HG02763 (cell line): Measurements from ENCODE around the gene IL17RD.

ENCODE experiments used
- ATAC-seq: cut with Tn5 transposase; IDR thresholded peaks from one replicate; pipeline ENCODE4 v1.9.1; 2021; ENCODE audit warnings: mild to moderate bottlenecking, moderate library complexity; ENCODE audit not compliant: unreplicated experiment

IL17RD gene

DNA sequence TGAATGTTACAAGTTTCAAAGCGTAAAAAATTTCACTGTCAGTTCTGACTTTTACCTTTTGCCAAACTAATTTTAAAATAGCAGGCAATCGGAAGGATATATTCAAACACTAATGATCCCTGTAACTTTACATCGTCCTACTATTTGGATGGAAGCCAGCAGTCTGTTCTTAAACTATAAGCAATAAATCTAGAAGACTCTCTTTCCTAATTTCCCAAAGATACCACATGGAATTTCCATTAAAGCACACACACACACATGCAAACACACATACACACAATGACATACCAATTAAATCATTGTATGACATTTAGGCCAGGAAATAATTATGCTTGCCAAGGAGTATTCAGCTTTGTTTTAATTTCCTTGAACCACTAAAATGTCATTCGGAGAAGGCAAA, 32.0 kb downstream of the IL17RD start:
- no peak for ATAC-seq

DNA sequence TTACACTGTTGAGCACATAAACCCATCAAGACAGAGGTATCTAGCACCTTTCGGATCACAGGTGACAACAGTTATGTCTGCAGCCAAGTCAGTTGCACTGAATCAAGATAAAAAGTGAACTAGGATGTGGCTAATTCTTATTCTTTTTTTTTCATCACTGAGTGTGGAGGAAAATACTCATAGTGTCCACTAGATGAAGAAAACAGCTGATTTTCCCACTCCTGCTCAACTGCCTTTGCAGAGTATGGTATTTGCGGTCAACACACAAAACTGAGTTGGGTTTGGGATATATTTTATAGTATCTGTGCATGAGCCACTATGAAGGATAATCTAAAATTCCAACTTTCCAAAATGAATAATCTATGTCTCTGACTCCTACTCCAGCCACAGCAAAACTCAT, 32.5 kb downstream of the IL17RD start:
- ATAC-seq: no peak

DNA sequence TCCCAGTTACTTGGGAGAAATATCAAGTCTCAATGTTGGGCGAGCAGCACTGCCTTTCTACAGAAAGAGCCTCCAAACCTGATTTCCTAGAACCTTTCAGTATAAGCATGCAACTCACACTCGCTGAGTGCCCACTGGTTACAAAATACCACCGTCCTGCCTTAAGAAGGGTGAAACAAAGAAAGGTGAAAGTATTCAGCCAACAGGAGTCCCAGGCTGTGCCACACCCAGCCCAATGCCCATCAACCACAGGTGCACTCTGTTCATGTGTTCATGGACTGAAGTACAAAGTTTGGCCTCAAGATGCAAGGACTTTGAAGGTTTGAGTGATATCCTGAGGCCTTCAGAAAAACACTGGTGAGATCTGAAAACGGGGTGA, 34.0 kb downstream of the IL17RD start:
- no peak for ATAC-seq

DNA sequence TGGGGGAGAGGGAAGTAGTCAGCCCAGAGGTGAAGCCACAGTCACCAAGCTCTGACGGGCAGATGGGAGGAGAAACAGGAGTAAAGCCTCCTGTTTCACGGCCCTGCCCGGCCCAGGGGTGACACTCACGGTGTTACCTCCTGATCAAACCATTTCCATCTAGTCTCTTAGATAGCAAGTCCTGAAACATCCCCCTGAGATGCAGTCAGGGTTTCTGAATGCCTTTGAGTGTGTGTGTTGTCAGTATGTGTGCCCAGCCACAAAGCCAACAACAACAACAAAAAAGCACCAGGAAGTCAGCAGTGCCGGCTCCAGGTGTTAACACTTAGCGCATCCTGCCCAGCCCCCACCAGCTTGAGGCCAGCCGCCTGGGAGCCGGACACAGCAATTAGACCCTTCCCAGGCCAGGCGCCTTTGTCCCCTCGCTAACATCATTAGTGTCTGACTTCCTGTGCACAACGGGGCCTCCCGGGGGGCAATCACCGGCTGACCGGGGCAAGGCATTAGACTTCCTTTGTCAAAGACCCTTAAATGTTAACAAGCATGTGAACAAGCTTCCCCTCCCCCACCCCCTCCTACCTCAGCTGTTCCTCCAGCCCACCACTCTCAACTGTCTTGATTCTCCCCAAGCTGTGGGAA, 34.5 kb downstream of the IL17RD start:
- ATAC-seq: no peak

DNA sequence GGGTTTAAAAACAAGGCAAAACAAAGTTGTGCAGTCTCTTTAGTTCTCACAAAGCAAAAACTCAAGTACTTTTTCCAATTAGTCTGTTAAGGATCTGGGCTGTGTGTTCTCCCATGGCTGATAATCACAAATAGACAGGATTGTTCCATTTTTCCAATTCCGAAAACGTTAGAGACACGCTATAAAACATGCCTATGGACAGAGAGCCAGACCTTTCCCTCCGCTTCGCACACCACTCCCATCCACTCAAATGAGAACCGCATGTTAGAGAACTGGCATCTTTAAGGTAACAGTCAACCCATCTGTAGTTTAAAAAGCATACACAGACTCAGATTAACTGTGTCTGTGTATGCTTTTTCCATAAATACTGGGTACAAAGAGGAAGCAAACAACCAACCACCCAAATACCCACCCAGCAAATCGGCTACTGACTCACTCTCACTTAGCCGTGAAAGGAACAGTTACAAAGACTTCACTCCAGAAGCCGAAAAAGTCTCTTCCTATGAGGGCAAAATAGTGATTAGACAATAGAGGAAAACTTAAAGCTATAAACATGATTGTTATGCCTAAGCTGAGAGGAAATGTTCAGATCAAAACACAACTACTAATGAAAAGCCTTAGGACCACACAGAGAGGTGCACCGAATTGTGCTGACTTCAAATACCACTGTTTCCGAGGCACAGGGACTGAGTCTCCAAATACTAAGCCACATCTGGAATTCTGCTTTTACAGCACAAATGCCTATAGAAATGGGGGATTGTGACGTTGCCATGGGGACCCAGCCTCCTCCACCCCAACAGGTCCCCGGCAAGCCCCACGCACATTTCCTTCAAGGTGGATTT, 36.1 kb downstream of the IL17RD start:
- no peak for ATAC-seq

DNA sequence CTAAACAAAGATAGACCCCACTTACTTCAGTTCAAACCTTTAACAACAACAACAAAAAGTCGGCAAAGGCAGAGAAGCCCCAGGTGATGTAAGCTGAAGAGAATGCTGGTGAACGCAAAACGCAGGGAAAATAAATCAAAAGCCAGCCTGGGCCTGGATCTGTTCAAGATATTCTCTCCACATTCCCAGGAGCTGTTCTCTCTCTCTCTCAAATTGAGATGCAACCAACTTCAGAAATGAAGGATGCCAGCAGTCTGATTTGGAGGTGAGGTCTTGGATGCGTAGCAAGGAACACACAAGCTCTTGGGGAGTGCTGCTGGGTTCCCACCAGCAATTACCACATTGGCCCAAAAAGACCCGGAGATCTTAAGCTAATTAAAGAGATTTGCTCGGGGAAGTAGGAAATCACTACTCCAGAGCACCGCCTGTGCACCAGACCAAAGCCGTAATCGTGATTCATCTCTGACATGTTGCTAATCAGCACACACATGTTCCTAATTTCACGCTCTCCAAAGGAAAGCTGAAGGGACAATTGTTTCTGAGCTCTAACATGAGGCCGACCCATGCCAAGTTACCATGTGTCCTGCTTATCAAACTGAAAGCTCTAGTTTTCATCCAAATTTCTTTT, 37.1 kb downstream of the IL17RD start:
- no peak for ATAC-seq

DNA sequence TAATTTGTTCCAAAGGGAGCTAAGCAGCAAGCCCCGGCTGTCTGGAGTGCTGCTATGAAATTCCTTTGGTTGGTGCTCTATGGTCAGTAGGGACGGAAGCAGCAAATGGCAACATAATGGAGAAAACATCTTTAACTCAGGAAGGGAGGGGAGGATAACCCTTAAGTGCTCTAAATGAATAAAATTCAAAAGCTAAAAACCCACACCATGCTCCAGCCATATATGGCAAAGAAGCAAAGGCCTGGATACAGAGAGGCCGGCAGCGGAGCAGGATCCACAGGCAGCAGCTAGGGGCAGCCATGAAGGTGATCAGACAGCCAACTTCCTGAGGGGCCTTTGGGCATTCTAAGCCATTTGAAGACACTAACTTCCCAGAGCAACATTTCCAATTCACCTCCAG, 38.9 kb downstream of the IL17RD start:
- ATAC-seq: no peak

DNA sequence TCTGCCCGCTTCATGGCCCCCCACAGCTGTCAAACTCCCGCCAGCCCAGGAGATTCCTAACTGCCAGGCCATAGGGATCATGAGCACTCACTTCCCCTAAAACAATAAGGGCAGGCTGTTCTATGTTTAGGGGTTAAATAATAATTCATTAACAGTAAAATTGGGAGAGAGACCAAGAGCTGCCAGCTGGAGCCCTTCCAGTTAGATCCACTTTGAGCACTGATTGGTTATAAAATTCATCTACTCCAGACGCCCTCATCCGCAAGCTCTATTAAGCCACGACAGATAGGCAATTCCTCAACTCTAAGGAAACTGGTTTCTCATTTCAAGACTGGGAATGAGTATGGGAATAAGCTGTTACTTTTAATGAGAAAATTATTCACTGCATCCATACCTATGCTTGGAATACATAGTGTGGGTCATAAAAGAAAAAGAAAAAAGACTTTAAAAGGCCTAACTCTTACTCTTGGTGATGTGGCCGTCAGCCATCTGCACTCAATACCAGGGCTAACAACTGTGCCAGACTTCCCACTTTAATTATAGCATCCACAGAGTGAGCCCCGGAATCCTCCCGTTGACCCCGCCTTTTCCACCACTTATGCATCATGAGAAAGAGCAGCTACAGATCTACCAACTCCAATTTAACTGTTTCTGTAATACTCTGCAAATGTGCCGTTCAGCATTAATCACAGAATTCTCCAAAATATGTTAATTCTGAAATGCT, 44.5 kb downstream of the IL17RD start:
- no peak for ATAC-seq

DNA sequence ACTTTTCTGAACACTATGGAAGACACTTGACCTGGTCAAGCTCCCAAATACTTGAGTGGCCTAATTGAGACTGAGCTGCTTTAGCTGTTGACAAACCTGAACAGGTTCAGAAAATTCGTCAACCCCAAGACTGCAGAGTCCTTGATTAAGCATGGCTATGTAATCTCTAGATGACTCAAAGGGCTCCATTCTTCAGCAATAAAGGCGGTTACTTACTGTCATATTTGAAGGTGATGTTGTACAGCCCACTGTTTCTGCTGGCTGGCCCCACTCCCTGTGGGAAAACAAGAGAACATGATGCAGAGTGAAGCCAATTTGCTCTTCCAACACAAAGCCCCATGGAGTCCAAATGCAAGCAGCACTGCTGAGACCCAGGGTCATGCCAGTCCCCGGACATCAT, 45.1 kb downstream of the IL17RD start:
- no peak for ATAC-seq

DNA sequence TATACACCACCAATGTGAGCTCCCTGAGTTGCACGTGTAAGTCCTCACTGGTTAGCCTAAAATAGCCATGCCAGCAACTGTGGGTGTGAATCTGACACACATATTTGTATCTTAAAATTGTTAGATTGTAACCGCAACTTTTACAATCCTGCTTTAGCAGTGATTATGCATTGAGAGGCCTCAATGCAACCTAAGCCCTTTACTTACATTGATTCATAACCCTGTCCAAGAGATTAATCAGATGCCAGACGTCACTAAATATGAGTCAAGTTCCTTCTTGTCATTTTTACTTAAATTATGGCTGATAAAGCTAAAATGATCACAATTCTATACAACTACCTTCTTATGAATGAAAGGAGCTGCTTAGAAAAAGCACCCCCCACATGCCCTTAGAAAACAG, 46.9 kb downstream of the IL17RD start:
- ATAC-seq: no peak

DNA sequence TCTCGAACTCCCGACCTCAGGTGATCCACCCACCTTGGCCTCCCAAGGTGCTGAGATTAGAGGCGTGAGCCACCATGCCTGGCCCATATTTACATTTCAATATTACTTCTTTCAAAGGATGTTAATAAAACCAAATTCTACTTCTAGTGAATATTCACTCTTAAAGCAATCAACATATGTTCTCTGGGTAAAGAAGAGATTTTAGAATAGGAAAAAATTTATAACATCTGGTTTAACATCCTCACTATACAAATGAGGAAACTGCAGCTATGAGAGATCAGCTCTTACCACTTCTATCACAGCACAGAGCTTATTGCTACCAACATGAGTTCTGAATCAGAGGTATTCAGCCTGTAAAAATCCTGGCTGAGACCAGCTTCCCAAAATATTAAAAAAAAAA, 48.7 kb downstream of the IL17RD start:
- ATAC-seq: no peak

DNA sequence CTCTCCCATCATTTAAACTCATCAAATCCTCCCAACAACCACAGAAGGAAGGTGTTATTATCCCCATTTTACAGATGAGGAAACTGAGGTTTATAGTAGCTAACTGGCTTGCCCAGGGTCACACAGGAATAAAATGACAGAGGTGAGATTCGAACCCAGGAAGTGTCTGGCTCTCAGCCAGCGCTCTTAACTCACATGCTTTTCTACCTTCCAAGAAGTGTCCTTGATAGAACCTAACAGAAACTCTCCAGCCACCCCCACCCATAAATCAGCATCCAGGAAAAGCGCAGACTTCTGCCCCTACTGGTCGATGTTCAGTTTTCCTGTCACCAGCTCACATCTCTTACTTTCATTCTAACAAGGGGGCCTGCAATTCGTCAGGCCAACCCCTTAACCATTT, 52.9 kb downstream of the IL17RD start:
- ATAC-seq: no peak

DNA sequence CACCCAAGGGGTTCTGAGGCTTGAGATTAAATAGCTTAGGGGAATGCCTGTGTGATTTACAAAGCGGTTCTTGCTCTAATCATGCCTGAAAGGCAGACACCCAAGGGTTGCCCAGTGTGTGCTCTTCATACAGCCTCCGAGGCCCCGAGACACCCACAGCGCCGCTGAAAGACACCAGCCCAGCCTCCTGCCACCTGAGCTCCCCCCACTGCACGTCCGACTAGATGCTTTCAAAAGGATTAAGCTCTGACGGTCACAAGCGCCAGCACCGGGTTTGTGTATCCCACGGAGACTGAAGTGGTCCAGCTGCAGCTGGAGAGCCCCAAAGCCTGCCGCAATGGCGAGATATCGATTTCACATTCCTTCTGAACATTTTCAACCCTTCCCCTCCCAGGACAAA, 54.4 kb downstream of the IL17RD start:
- ATAC-seq: no peak

DNA sequence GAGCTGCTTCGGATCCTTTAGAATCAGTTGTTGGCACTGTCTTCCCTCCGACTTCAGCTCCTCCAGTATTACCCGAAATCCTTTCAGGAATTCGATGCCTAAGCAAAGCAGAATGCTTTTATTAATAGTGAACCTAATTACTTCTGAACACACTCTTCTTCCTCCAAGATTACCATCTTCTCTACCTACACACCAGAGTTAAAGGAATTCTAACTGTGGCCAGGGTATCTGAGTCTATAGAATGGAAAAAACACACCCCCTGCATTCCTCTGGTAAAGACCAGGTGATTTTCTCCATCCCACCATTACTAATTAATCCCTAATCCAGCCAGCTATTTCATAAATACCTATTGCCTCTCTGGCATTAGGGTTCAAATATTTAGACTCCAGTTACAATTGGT, 54.9 kb downstream of the IL17RD start:
- ATAC-seq: no peak

DNA sequence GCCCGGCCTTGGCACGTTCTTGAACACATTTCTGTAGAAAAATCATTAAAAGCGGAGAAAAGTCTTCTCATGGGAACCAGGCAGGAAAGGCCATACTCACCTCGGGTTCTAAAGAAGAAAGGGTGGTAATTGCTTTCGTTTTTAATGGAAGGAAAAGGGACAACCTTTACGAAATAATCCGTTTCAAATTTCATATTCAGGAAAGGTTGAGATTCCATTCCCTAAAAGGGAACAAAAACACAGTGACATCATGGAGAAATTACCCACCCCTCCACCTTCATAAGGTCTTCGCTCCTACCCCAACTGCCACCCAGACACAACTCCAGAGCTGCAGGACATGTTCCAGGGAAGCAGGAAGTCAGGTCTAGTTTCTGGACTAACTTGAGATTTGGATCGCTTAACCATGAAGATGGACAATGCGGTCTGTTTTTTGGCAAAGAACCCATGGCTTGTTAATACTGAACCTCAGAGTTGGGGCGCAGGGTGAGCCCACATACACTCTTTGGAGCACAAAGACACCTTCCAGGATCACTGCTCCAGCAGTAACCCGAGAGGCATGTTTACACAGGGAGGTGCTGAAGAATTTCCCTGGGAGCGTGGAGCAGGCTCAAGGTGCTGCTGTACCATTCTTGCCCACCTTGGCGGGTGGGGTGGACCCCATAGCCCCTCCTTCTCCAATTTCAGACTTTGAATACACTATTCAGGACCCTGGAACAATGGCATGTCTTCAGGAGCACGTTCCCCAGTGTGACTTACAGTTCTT, 55.5 kb downstream of the IL17RD start:
- ATAC-seq: no peak

DNA sequence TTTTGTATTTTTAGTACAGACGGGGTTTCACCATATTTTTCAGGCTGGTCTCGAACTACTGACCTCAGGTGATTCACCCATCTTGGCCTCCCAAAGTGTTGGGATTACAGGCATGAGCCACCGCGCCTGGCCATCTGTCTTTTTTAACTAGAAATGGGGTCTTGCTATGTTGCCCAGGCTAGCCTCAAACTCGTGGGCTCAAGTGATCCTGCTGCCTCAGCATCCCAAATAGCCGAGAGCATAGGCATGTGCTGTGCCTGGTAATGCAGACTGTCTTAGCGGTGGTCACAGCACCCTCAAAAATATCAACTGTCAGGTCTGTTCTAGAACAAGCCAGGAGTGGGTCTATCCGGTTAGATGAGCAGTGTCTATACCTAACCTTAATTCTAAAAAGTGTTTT, 56.5 kb downstream of the IL17RD start:
- ATAC-seq: no peak

DNA sequence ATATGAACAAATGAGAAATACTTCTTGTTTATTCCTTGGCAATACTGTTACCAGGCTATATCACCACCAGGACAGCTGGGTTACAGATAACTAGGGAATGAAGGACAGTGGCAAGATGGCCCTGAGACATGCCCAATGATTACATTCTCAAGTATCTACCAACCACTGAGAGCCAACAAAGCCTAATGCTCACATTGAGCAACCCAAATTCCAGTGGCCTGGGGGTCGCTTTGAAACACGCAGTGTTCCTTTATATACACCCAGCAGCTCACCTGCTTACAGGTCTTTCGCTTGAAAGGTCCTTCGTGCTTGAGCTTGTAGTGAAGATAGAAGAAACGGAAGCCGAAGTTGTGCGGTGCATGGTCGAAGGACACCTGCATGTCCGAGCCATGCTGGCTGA, 59.6 kb downstream of the IL17RD start:
- no peak for ATAC-seq

DNA sequence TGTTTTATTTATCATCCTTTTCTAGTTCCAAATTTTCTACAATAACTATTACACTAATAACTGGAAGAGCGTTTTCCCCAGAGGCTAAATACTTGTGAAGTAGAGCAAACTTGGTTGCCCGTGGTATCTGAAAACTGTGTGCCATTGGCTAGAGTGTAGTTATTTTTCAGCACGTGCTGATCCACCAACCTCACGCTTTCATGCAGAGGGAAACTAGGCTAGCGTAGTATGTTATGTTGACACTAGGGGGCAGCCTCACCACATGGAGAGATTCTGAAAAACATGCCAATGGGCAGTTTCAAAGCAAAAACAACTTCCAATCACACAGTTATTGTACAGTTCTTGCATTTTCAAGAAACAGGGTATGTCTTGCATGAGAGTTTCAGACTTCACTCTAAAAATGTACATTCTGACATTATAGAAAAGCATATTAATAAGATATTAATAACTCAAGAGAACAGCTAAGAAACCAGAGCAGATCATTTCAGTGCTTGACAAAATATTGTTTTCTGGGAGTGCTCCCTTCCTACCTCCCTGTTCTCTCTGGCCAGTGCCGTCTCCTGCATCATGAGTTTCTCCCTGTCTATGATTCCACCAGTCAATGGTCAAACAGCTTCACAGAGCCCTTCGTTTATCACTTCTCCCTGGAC, 65.0 kb downstream of the IL17RD start:
- ATAC-seq: no peak

DNA sequence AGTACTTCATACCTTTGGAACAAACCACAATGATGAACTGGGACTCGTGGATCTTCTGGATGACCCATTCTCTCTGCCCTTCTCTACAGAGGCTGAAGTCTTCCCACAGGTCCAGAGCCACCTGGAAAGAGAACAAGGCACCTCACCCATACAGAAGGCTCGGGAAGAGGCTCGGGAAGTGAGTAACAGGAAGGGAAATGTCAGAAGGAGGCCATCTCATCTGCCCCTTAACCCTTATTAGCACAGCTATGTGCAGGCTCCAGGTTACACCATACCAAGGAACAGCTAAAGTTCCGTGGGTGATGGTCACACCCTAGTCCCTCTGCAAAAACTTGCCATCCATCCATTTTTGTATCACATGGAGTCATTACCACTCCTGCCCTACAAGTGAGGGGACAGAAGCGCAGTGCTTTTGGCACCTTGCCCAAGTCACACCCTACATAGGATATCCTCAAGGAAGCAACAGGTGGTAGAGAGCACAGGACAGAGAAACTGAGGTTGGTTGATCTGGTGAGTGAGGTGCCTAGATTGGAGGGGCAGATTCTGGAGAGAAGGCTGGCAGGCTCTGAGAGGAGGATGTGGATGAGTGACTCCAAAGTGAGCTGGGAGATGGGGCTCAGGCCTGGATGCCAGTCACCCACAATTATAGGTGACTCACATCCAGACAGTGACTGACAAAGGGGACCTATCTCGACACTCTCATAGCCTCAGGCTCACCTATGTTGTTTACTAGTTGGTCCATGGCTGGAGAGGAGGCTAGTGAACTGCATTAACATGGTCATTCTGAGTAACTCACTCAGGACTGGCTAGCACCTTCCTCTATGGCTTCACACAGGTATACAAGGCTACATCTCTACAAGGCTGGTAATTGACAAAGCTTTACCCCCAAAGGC, 66.5 kb downstream of the IL17RD start:
- ATAC-seq: no peak
